GM12892 (cell line): ENCODE measurements around the gene TSPAN5.

ENCODE experiments used
- POLR2A ChIP-seq: IDR thresholded peaks from 2 replicates; pipeline ENCODE4 v1.6.1; 2011; ENCODE audit warnings: low read depth, low read length, control low read depth
- POLR2AphosphoS5 ChIP-seq: IDR thresholded peaks from 2 replicates; pipeline ENCODE4 v1.6.1; 2011; ENCODE audit warnings: low read depth, low read length, control low read depth

GRCh38 chr4:98490251-98490650 lies 168.2 kb downstream of the TSPAN5 start:
- TF ChIP-seq POLR2A (no peak), POLR2AphosphoS5 (no peak)
